HepG2 (cell line): Measurements from ENCODE around the gene PNMA8B. TPM values are rescaled to one million over a fixed set of nuclear protein-coding genes. Genes with fewer than 3 reads are reported as not detected.

Source experiments
- ATAC-seq: fragments of 200-7000 bp; cut with Tn5 transposase; 3 replicates; pipeline ENCODE4 v1.9.1; 2020; ENCODE audit warnings: mild to moderate bottlenecking, moderate library complexity
- BruUV-seq: library from RNA; stranded (reverse); fragments of 400-500 nt; replicated peaks from 2 replicates; lab custom pipeline; 2021; lab: Mats Ljungman, UMichigan
- CTCF ChIA-PET: fragments of 300-600 bp; formaldehyde crosslinking; extraction: SDS; loops from one replicate; lab custom pipeline; 2021; ENCODE audit warnings: low total read pairs, inconsistent platforms, low intra/inter-chr PET ratio; lab: Yijun Ruan, JAX
- POLR2A ChIA-PET: fragments of 350-600 bp; sonication (Branson Sonifier 250); formaldehyde crosslinking; loops from one replicate; lab custom pipeline; 2020; ENCODE audit warnings: antibody characterized with exemption, inconsistent platforms; lab: Yijun Ruan, JAX
- DNase-seq: peaks from one replicate; pipeline ENCODE4 v3.0.0-alpha.2; 2015; ENCODE audit warnings: low spot score
- FAIRE-seq: peaks from 3 replicates; lab custom pipeline; 2011; peaks lifted over from hg19 to GRCh38; lab: Jason Lieb, UNC
- H2AFZ ChIP-seq: one replicate; pipeline ENCODE4 v1.6.1; 2011; ENCODE audit warnings: low read length, inconsistent platforms
- H3K27ac ChIP-seq: fragments of 300-600 bp; 3 replicates; pipeline ENCODE4 v1.8.0; 2011; ENCODE audit warnings: mixed run types, mild to moderate bottlenecking, mixed read lengths, low read length, inconsistent platforms; ENCODE audit not compliant: insufficient read depth; ENCODE audit errors: extremely low read length
- H3K27me3 ChIP-seq, 2 experiments: fragments of 200-600 bp in 1 of 2; 2 replicates in 1 of 2; 3 replicates in 1 of 2; pipeline versions ENCODE4 v1.6.0 to v1.8.0; 2011; ENCODE audit warnings: low read length in 2 of 2, mild to moderate bottlenecking in 2 of 2, moderate library complexity in 2 of 2, inconsistent platforms in 1 of 2; ENCODE audit not compliant: insufficient read depth in 2 of 2, control insufficient read depth in 1 of 2
- H3K36me3 ChIP-seq, 2 experiments: fragments of 200-600 bp in 1 of 2; replicated peaks in 1 of 2; 2 replicates in 1 of 2; 3 replicates in 1 of 2; pipeline versions ENCODE4 v1.5.1 to v1.8.0; 2011; ENCODE audit warnings: low read length in 2 of 2, inconsistent platforms in 1 of 2; ENCODE audit not compliant: insufficient read depth in 2 of 2, control insufficient read depth in 1 of 2
- H3K4me1 ChIP-seq: 2 replicates; pipeline ENCODE4 v1.5.1; 2012; ENCODE audit warnings: low read length, inconsistent platforms; ENCODE audit not compliant: insufficient read depth
- H3K4me2 ChIP-seq: 2 replicates; pipeline ENCODE4 v1.6.0; 2011; ENCODE audit warnings: low read depth, low read length, inconsistent platforms
- H3K4me3 ChIP-seq, 3 experiments: fragments of 200-600 bp in 1 of 3; sonication (generic), shearing (Covaris generic) in 1 of 3; replicated peaks in 1 of 3; 2 replicates each; pipeline ENCODE4 v1.5.1; 2011 to 2016; ENCODE audit warnings: low read length in 3 of 3, inconsistent platforms in 2 of 3, low read depth in 2 of 3, mild to moderate bottlenecking in 2 of 3, control low read depth in 1 of 3, mixed read lengths in 1 of 3; ENCODE audit not compliant: insufficient read depth in 1 of 3
- H3K79me2 ChIP-seq: one replicate; pipeline ENCODE4 v1.6.1; 2011; ENCODE audit warnings: low read length, inconsistent platforms; ENCODE audit not compliant: insufficient read depth
- H3K9ac ChIP-seq: 2 replicates; pipeline ENCODE4 v1.6.0; 2011; ENCODE audit warnings: mild to moderate bottlenecking, low read depth, low read length, inconsistent platforms; ENCODE audit not compliant: insufficient read depth
- H3K9me3 ChIP-seq: 2 replicates; pipeline ENCODE4 v1.5.1; 2012; ENCODE audit warnings: mild to moderate bottlenecking, low read length
- H4K20me1 ChIP-seq: 2 replicates; pipeline ENCODE4 v1.6.0; 2011; ENCODE audit warnings: inconsistent platforms, mild to moderate bottlenecking, low read length, moderate library complexity; ENCODE audit not compliant: insufficient read depth
- BCL6 ChIP-seq: IDR thresholded peaks from 2 replicates; pipeline ENCODE4 v1.6.1; 2016; ENCODE audit warnings: missing genetic modification reagents, missing compliant biosample characterization
- CBX1 ChIP-seq: IDR thresholded peaks from one replicate; pipeline ENCODE4 v1.6.1; 2016; ENCODE audit warnings: antibody characterized with exemption, low read depth
- GATAD2A ChIP-seq: IDR thresholded peaks from 2 replicates; pipeline ENCODE4 v1.6.1; 2016
- HOXA3 ChIP-seq: sonication (generic); formaldehyde crosslinking; IDR thresholded peaks from 2 replicates; pipeline ENCODE4 v1.5.0; 2020; ENCODE audit warnings: missing genetic modification reagents
- HOXA9 ChIP-seq: sonication (generic); formaldehyde crosslinking; IDR thresholded peaks from 2 replicates; pipeline ENCODE4 v1.8.1; 2022; ENCODE audit warnings: missing genetic modification reagents, mild to moderate bottlenecking, moderate library complexity, borderline replicate concordance
- MED1 ChIP-seq: sonication (generic); formaldehyde crosslinking; IDR thresholded peaks from 2 replicates; pipeline ENCODE4 v1.4.0; 2020; ENCODE audit warnings: missing genetic modification reagents
- MYC ChIP-seq: sonication (generic); formaldehyde crosslinking; IDR thresholded peaks from 2 replicates; pipeline ENCODE4 v1.9.0; 2021; ENCODE audit warnings: missing genetic modification reagents, borderline replicate concordance
- PITX1 ChIP-seq: sonication (generic); formaldehyde crosslinking; IDR thresholded peaks from 2 replicates; pipeline ENCODE4 v1.5.1; 2020; ENCODE audit warnings: mild to moderate bottlenecking, missing genetic modification reagents
- SKI ChIP-seq: fragments of 450-650 bp; IDR thresholded peaks from one replicate; pipeline ENCODE4 v1.6.1; 2018; ENCODE audit warnings: mild to moderate bottlenecking; ENCODE audit not compliant: partially characterized antibody
- SOX6 ChIP-seq, 2 experiments: fragments of 450-650 bp in 1 of 2; sonication (generic) in 1 of 2; formaldehyde crosslinking in 1 of 2; IDR thresholded peaks; 2 replicates each; pipeline versions ENCODE4 v1.4.0 to v1.6.1; 2017 to 2020; ENCODE audit warnings: antibody characterized with exemption in 1 of 2, mild to moderate bottlenecking in 1 of 2, missing genetic modification reagents in 1 of 2
- XRCC5 ChIP-seq: fragments of 200-400 bp; formaldehyde crosslinking; optimal IDR thresholded peaks from 2 replicates; pipeline ENCODE3; 2017; ENCODE audit warnings: mild to moderate bottlenecking, low read length
- ZFP62 ChIP-seq: sonication (generic); formaldehyde crosslinking; IDR thresholded peaks from 2 replicates; pipeline ENCODE4 v1.4.0; 2020; ENCODE audit warnings: missing genetic modification reagents
- ZMAT3 ChIP-seq: sonication (generic); formaldehyde crosslinking; conservative IDR thresholded peaks from 2 replicates; pipeline ENCODE4 v1.7.0; 2021; ENCODE audit warnings: missing genetic modification reagents
- ZNF383 ChIP-seq: sonication (generic); formaldehyde crosslinking; IDR thresholded peaks from 2 replicates; pipeline ENCODE4 v1.4.0; 2020; ENCODE audit warnings: missing genetic modification reagents, mild to moderate bottlenecking, borderline replicate concordance
- ZNF558 ChIP-seq: sonication (generic); formaldehyde crosslinking; IDR thresholded peaks from 2 replicates; pipeline ENCODE4 v1.9.0; 2022; ENCODE audit warnings: mild to moderate bottlenecking, missing genetic modification reagents, borderline replicate concordance
- ZNF589 ChIP-seq: sonication (generic); formaldehyde crosslinking; conservative IDR thresholded peaks from 2 replicates; pipeline ENCODE4 v1.8.0; 2022; ENCODE audit warnings: mild to moderate bottlenecking, moderate library complexity, missing genetic modification reagents
- WGBS: methylation state at CpG from one replicate; pipeline ENCODE4 v1.1.6; 2017; ENCODE audit warnings: low lambda C conversion rate; 5-methylcytosine and 5-hydroxymethylcytosine counted together
- in situ Hi-C: cut with HindIII; loops from 2 replicates; pipeline ENCODE4 v1.10.0; 2017; ENCODE audit warnings: low pct_unique_long_range_greater_than_20kb; ENCODE audit not compliant: extremely low pct_ligation_motif_present
- intact Hi-C: fragments of 100-400 bp; cut with micrococcal nuclease; formaldehyde crosslinking; loops from one replicate; pipeline ENCODE4 v1.10.0; 2022; ENCODE audit not compliant: unreplicated experiment
- polyA plus RNA-seq, 8 experiments: library from polyadenylated mRNA; depleted of rRNA in 3 of 8; stranded (reverse) in 7 of 8; unstranded in 1 of 8; fragments of >200 nt; fragmentation: Illumina TruSeq in 4 of 8; extraction: Trizol in 4 of 8; gene quantifications; 2 replicates each; pipeline versions ENCODE4 v1.2.1 to v1.2.3, GENCODE V29; 2011 to 2016; ENCODE audit warnings: low read depth in 4 of 8, missing spikeins in 1 of 8, mixed read lengths in 1 of 8; ENCODE audit not compliant: insufficient read depth in 1 of 8
- total RNA-seq, 5 experiments: library from RNA; depleted of rRNA; stranded (reverse); fragments of >200 nt; fragmentation: Illumina TruSeq; extraction: Trizol; gene quantifications; 2 replicates each; pipeline ENCODE4 v1.2.3, GENCODE V29; 2016; ENCODE audit warnings: low read depth in 1 of 5
- TF ChIP-seq, protein P1 (sequence below): sonication (generic); formaldehyde crosslinking; IDR thresholded peaks from 2 replicates; pipeline ENCODE4 v1.4.0; 2020; ENCODE audit warnings: mild to moderate bottlenecking, missing genetic modification reagents
- TF ChIP-seq, protein P2 (sequence below): sonication (generic); formaldehyde crosslinking; IDR thresholded peaks from 2 replicates; pipeline ENCODE4 v1.4.0; 2020; ENCODE audit warnings: missing genetic modification reagents
- TF ChIP-seq, protein P3 (sequence below): sonication (generic); formaldehyde crosslinking; IDR thresholded peaks from 2 replicates; pipeline ENCODE4 v1.9.0; 2022; ENCODE audit warnings: missing genetic modification reagents, mild to moderate bottlenecking, borderline replicate concordance

Gene PNMA8B
- total and polyA plus RNA-seq, 2 of the 13 experiments (the other 11 are each of a cell fraction or from before 2014, with no cell fraction given), result not detected

DNA sequence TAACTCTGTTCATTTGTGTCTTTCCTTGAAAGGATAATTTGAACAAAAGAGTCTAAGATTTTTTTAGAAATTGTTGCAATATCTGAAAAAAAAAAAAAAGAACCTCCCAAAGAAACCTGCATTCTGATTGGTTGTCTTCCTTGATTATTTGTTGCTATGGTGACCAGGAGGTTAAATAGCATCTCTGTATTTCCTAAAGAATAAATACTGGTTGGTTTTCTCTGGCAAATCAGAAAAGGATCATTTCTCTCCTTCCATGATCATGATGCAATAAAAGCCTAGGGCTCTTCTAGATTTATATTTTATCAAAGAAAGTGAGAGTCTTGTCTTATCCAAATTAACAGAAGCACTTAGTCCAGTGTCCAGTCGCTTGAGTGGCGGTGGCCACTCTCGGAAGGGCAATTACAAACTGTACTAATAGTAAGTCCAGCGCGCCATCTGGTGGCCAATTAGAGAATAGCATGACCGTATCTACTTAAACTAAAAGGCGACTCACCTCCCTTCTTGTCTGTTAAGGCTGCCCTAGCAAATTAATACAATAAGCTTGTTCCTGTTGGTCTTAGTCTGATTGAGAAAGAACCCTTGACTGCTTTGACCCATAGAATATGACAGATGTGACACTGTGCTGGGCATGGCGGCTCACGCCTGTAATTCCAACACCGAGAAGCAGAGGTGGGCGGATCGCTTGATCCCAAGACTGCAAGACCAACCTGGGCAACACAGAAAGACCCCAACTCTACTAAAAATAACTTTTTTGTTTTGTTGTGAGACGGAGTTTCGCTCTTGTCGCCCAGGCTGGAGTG lies 47.0 kb upstream of the PNMA8B start (continued):
- TF ChIP-seq, protein P1, sequence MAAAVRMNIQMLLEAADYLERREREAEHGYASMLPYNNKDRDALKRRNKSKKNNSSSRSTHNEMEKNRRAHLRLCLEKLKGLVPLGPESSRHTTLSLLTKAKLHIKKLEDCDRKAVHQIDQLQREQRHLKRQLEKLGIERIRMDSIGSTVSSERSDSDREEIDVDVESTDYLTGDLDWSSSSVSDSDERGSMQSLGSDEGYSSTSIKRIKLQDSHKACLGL (CRISPR knock-in tag), result no peak
- TF ChIP-seq MYC (CRISPR knock-in tag) (no peak), GATAD2A (no peak), SKI (no peak), SOX6 (IDR thresholded peaks at IDR 0.05) (no peak), SOX6 (CRISPR knock-in tag; IDR thresholded peaks at IDR 0.05) (no peak), ZNF383 (CRISPR knock-in tag) (no peak)

DNA sequence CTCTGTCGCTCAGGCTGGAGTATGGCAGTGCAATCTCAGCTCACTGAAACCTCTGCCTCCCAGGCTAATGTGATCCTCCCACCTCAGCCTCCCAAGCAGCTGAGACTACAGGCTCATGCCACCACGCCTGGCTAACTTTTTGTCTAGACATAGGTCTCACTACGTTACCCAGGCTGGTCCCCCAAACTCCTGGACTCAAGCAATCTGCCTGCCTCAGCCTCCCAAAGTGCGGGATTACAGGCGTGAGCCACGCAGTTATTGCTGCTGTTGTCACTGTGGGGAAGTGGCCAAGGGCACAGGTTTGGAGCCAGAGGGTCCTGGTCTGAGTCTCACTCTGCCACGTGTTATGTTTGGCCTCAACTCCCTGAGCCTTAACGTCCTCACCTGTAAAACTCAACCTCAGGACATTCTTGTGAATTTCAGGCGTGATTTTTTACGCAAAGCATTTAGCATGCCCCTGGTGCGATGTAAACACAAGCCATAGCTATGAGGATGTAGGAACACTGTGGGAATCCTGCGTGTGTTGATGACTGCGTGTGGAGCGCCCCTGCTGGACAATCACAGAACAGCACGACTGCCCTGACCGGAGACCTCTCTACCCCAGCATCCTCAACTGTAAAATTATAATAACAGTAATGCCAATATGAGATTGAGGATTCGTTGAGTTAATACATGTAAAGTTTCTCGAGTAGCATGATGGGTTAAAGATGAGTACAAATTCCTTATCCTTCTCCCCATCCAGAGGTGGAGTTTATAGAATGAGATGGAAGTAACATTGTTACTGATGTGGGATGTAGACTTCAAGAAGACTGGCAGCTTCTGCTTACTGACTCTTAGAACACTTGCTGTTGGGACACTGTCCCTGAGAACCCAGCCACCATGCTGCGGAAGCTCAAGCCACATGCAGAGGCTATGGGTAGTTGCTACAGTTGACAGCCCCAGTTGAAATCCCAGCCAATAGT lies 41.8 kb upstream of the PNMA8B start:
- ATAC-seq (peak; percentile 77), FAIRE-seq (peak; percentile 66), DNase-seq (no peak)
- Histone ChIP-seq H3K4me1 (no peaks in the 10 kb centered on the region), H3K4me2 (no peak overlapping the region), H3K27ac (no peak overlapping the region), H3K4me3 (no peak overlapping the region), H3K79me2 (no peaks in the 10 kb centered on the region), H3K9ac (no peak overlapping the region), H3K9me3 (no peaks in the 10 kb centered on the region), H4K20me1 (no peaks in the 10 kb centered on the region), H3K36me3 (no peaks in the 10 kb centered on the region), H3K27me3 (peaks cover 0 to 6% of the 10 kb centered on the region in 2 experiments; a peak in 2 of 5 replicates), H2AFZ (no peak overlapping the region)
- intact Hi-C loops (no loop called here), in situ Hi-C loops (no loop called here)
- WGBS, result 15% methylated on average over 17 of the region's 19 CpGs
- ChIA-PET POLR2A (no interaction called here), CTCF (interaction anchor here (1.2 kb wide), 1 partner anchor 8 kb away, joined by 3 read pairs; no protein-coding TSS in a partner anchor)
- BruUV-seq, result no TSS peak
- TF ChIP-seq, protein P2, sequence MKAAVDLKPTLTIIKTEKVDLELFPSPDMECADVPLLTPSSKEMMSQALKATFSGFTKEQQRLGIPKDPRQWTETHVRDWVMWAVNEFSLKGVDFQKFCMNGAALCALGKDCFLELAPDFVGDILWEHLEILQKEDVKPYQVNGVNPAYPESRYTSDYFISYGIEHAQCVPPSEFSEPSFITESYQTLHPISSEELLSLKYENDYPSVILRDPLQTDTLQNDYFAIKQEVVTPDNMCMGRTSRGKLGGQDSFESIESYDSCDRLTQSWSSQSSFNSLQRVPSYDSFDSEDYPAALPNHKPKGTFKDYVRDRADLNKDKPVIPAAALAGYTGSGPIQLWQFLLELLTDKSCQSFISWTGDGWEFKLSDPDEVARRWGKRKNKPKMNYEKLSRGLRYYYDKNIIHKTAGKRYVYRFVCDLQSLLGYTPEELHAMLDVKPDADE (CRISPR knock-in tag), result no peak
- TF ChIP-seq ZNF558 (no peak), MED1 (CRISPR knock-in tag) (no peak), HOXA3 (no peak), BCL6 (no peak), HOXA9 (CRISPR knock-in tag) (no peak), XRCC5 (peak; percentile 86), ZFP62 (CRISPR knock-in tag) (no peak), CBX1 (no peak), ZNF589 (CRISPR knock-in tag) (no peak), PITX1 (CRISPR knock-in tag) (no peak), ZMAT3 (CRISPR knock-in tag) (no peak)
- TF ChIP-seq, protein P3, sequence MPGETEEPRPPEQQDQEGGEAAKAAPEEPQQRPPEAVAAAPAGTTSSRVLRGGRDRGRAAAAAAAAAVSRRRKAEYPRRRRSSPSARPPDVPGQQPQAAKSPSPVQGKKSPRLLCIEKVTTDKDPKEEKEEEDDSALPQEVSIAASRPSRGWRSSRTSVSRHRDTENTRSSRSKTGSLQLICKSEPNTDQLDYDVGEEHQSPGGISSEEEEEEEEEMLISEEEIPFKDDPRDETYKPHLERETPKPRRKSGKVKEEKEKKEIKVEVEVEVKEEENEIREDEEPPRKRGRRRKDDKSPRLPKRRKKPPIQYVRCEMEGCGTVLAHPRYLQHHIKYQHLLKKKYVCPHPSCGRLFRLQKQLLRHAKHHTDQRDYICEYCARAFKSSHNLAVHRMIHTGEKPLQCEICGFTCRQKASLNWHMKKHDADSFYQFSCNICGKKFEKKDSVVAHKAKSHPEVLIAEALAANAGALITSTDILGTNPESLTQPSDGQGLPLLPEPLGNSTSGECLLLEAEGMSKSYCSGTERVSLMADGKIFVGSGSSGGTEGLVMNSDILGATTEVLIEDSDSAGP (CRISPR knock-in tag), result no peak
